ENCODE results near the gene BEST3.
"Not testable (repeated sequence)": the region's sequence is repeated elsewhere in the genome, so short reads cannot be mapped to it uniquely, and the experiment has no call there.

BEST3 gene

DNA sequence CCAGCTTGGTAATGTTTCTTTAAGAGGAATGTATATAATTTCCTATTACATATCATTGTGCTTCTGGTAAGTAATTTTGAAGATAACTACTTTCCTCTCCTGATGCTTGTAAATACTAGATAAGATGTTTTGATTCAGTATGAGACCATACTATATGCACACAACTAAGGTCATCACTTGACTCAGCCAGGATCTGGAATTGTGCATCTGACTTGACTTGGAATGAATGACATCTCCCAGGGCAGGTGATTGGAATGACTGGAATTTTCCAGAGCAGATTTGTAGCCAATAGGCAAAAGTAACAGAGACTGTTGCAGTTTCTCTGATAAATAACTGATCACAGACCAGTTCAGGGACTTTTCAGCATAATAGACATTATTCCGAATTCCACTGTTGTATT lies 11.1 kb downstream of the BEST3 start:
- DNase-seq (ENCODE audit: low read depth in 3 of 3) = no peak

DNA sequence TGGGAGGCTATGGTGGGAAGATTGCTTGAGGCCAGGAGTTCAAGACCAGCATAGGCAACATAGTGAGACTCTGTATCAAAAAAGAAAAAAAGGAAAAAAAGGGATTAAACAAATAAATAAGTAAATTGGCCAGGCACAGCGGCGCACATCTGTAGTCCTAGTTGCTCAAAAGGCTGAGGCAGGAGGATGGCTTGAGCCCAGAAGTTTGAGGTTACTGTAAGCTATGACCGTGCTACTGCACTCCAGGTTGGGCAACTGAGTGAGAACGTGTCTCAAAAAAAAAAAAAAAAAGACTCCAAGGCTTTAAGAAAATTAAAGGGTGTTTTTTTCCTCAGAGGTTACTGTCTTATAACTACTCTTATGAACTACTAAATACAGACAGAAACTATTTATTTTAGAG lies 11.7 kb downstream of the BEST3 start:
- no peak for DNase-seq (ENCODE audit: low read depth in 3 of 3)

DNA sequence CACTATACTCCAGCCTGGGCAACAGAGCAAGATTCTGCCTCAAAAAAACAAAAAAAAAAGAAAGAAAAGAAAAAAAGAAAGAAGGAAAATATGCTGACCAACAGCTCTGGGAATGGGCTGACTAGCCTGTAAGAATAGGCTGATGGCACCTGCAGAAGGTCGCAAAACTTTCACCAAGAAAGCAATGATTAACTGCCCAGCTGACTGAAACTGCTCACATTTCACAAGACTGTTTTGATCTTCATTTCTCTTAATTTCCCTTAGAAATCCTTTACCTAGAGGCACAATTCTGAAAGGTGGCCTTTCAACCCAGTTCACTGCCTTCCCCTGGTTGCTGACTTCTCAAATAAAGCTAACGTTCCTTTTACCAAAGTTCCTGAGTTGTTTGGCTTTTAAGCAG lies 12.4 kb downstream of the BEST3 start:
- DNase-seq (ENCODE audit: low read depth in 3 of 3) = no peak

DNA sequence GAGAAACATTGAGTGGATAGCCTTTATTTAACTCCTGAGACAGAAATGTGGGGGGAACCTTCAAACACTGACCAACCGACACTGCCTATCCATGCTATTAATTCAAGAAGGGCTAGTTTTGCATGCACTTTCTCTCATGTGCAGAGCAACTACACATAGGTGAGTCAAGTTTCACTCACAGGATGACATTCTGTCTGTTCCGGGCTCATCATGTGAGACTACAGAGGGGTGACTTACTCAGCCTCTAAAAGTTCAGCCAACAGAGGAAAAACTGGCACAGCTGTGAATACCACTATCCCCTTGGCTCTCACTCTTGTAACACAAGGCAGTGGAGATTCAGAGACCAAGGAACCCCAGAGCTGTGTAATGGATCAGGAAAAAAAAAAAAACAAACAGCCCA lies 13.3 kb downstream of the BEST3 start:
- no peak for DNase-seq (ENCODE audit: low read depth in 3 of 3)

DNA sequence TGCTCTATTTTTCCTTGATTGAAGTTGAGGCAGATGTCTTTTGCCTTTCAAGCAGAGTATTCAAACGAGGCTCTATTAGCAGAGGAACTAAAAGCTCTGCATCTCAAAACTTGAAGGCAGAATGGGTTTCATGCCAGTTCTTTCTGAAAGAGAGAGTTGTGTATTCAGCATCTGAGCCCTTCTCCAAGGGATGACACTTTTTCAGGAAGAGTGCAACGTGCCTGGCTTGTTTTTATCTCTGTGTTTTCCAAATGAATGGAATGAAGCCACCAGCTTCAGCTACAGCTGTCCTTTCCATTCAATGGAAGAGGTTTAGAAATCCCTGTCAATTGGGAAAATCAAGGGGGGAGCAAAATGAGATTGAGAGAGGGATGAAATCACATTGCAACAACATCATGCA lies 14.6 kb downstream of the BEST3 start:
- no peak for DNase-seq (ENCODE audit: low read depth in 3 of 3)

DNA sequence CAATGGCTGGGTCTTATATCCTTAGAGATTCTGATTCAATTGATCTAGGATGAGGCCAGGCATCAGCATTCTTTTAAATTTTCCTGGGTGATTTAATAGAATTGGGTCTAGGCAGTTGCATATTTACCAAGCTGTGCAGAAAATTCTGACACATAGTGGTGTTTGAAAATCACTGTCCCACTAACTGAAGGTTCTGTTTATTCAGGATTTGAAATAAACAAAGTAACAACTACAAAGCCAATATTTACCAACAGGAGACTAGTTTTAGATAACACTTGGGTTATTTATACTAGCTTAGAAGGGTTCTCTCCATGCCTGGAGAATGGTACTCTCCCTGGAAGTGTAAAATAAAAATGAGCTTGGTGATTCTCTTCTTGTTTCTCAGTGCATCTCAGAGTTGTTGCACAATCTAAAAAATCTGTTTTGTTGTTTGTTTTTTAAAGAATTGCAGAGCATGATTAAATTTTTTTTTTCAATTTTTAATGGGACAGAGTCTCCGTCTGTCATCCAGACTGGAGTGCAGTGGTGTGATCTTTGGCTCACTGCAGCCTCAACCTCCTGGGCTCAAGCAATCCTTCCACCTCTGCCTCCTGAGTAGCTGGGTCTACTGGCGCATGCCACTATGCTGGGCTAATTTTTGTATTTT lies 16.9 kb downstream of the BEST3 start:
- DNase-seq (ENCODE audit: low read depth in 3 of 3) = no peak

DNA sequence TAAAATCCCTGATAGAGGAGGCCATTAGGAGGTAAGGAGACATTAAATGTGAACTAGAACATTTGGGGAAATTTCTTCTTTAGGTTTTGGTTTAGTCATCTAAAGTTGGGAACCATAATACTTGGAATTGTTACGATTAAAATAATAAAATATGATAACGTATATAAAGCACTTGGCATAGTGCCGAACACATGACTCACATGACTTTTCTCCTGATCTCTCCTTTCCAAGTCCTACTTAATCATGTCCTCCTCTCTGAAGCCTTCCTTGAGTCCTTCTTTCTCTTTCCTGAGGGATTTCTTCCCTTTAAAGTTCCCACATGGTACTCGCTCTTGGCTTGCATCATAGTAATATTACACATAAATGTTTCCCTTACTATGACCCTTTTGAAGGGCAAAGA lies 20.0 kb downstream of the BEST3 start:
- DNase-seq (ENCODE audit: low read depth in 3 of 3) = no peak

DNA sequence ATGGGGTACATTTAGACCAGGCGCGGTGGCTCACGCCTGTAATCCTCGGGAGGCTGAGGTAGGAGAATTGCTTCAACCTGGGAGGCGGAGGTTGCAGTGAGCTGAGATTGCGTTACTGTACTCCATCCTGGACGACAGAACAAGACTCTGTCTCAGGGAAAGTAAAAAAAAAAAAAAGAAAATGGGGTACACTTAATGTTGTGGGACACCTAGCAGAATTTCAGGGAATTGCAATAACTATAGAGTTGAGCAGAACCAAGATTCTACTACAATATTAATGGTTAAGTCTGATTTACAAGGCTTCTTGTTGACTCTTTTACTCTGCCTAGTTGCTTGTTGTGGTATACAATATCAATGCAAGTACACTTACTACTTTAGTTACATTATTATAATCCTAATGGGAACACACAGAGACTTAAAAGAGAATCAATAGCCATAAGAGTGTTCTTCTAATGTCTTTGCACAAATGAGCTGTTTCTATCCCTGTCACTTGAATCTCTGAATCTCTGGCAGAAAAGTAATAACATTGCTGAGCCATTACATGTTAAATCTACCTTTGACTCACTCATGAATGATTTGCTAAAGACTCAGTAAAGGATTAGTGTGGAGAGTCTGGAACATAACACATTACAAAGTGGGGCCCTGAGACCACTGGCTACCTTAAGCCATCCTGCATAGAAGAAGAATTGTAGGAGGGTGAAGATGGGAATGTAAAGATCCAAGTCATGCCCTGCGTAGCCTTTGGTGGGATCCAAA lies 22.7 kb downstream of the BEST3 start:
- no peak for DNase-seq (ENCODE audit: low read depth in 3 of 3)

DNA sequence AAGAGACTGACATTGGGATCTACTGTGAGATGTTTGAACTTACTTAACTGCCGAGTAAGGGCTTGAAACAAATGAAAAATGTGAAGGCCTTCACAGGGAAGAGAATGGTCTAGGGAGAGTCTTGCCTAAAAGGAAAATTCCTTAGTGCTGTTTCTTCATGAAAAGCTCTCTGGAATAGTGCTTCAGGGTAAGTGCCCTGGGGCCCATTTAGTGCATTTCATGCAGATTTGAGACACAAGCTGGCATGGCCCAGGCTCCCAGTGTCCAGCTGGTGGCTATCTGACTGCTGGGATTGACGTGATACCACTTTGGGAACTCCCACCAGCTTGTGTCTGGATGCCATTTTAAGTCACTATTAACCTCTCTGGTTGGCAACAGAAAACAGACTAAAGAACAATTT lies 26.9 kb downstream of the BEST3 start:
- no peak for DNase-seq (ENCODE audit: low read depth in 3 of 3)

DNA sequence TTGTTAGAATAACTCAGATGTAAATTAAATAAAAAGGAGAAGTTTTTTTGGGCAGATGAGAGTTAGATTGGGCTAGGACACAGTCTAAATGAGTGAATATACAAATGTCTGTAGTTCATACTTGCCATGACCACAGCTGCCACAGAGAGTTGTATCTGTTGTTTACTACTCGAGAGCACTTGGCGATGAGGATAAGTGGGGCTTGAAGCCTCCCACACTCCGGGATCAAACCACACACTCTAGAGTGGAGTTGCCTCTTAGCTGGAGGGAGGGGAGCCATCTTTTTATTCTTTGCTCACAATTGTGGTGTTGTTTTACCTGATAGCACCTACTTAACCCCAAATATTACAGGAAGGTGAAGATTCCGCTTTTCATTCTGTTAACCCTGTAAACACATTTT lies 27.5 kb downstream of the BEST3 start:
- no peak for DNase-seq (ENCODE audit: low read depth in 3 of 3)

DNA sequence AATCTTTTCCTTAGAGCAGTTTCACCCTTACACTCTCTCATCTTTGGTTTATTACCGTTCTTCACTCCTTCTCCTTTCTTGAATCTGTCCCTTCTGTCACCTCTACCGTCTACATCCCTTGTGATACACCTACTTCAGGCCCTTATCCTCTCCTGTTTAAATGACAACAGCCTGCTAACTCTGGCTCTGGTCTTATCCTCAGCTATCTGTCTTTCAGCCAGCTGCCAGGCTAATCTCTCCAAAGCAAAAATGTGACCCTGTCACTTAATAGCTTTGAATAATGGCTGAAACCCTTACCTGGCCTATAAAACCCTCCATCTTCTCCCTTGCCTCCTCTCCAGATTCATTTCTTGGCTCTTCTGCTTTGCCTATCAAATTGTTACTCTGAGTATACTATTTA lies 32.3 kb downstream of the BEST3 start:
- no peak for DNase-seq (ENCODE audit: low read depth in 3 of 3)

DNA sequence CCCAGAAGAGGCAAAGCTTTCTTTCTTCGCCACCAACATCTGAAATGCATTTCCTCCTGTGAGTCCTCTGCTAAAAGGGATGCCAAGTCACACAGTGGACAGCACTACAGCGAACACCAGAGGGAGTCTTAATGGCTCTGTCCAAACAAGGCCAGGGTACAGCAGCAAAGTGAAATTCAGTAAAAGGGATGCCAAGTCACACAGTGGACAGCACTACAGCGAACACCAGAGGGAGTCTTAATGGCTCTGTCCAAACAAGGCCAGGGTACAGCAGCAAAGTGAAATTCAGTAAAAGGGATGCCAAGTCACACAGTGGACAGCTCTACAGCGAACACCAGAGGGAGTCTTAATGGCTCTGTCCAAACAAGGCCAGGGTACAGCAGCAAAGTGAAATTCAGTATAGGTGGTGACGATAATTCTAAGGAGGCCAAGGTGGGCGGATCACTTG lies 34.1 kb downstream of the BEST3 start:
- DNase-seq (ENCODE audit: low read depth in 3 of 3) = not testable (repeated sequence)

DNA sequence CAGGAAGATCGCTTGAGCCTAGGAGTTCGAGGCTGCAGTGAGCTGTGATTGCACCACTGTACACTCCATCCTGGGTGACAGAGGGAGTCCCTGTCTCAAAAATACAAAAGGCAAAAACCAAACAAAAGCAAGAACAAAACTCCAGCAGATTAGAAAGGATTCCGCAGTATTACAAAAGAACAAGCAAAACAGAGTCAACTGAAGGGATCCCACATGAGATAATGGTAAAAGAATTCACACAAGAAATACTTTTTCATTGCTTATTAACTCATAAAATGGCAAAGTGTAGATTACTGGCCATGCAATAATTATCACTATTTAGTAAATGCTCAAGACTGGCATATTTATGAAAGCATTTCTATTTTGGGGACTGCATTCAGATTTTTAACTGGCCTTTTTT lies 35.4 kb downstream of the BEST3 start:
- DNase-seq (ENCODE audit: low read depth in 3 of 3) = no peak

DNA sequence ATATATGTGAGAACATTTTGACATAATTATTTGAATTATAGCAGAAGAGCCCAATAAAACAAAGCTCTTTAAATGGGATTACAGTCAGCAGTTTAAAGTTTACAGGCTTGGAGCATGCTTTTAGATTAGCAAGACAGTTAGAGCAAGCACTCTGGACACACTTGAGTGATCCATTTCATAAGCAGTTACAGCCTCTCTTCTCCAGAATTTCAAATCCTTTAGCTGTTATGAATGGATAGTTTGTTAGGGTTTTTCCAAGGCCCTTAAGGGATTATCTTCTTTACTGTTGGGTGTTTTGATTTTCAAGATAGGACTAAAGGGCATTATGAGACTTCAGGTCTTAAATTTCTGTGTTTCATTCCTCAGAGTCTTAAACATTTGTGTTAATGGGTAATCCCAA lies 36.3 kb downstream of the BEST3 start:
- DNase-seq (ENCODE audit: low read depth in 3 of 3) = no peak

DNA sequence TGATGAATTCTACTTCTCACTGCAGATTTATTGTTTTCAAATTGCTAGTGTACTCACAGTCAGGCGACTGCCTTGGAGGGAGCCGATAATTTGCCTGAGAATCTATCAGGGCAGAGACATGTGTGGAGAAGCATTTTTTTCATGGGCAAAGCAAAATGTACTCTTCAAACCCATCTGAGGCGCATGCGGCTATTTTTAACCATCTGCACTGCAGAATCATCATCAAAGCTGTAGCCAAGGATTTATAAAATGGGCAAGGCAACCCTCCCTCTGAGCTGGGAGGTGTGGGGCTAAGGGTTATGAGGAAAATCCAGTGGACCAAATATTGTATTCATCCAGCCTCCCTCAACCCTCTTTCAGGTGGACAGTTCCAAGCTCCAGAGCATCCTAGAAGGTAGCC lies 37.7 kb downstream of the BEST3 start:
- no peak for DNase-seq (ENCODE audit: low read depth in 3 of 3)

DNA sequence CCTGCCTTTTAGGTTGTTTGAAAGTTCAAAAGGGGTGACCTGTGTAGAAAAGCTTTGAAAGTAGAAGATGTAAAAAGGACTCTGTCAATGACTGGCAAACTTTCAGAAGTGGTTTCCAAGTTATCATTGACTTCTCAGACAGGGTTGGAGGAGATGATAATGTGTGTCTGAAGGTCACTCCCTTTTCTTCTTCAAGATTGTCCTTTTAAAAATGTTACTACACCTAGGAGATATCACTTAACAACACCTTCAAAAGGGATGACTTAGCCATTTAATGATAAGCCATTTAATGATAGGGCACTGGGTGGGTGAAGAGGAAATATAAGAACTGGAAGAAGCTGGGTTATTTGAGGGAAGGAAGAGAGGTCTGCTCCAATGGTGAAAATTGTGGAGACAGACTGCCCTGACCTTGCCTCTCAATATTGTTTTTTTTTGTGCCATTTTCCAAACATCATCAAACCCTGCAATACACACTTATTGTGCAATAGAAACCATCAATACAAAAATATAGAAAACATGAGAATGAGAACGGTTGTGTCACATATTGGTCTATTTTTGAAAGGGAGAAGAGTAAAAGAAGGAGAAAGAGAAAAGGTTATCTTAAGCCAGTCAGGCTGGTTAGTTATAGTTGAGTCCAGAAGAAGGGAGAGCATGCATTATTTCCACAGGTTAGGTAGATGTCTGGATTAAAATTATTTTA lies 38.8 kb downstream of the BEST3 start:
- DNase-seq (ENCODE audit: low read depth in 3 of 3) = no peak

DNA sequence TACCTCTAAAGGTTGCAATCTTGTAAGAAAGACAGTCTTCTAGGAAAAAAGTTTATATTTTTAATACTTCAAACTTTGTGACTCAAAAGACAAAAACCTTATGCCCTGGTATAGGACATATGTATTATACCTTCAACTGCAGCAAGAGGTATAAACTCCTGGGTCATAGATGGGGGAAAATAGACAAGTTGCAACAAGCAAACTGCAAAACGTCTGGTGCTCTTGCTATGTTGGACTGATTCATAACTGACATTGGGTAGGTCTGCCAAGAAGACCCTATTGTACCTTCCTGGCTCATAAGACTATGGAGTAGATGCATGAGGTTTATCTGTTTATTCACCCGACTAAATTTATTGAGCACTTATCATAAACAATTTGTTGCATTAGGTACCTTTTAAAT lies 40.9 kb downstream of the BEST3 start:
- DNase-seq (ENCODE audit: low read depth in 3 of 3) = no peak

DNA sequence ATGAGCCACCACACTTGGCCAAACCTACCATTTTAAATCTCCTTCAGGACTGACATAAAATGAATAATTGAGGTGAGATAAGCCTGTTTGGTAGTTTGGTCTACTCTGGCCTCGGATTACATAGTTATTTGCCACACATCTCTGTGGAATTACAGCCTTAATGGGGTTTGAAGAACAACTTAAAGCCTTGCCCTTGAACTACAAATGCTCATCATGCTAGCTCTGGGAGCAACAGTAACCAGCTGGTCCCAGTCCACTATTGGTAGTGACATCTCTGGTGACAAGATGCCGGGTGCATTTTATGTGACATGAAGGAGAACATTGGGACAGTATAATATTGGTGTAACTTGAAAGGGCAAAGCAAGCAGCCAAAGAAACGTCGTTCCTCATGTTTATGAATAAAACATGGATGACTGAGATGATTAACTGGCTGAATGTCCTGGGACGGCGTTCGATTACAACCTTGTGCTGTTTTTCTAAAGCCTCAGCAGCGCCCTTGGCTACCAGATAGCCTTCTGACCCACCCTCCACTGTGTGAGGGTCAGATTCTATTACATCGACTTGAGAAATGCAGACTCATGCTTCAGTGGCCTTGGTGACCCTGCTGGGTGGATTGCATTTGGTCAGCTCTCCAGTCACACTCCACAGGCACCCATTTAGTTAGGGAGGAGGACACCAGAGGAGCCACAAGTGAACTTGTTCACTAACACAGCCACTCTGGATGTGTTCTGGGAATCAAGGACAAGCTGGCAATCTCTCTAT lies 41.5 kb downstream of the BEST3 start:
- no peak for DNase-seq (ENCODE audit: low read depth in 3 of 3)

DNA sequence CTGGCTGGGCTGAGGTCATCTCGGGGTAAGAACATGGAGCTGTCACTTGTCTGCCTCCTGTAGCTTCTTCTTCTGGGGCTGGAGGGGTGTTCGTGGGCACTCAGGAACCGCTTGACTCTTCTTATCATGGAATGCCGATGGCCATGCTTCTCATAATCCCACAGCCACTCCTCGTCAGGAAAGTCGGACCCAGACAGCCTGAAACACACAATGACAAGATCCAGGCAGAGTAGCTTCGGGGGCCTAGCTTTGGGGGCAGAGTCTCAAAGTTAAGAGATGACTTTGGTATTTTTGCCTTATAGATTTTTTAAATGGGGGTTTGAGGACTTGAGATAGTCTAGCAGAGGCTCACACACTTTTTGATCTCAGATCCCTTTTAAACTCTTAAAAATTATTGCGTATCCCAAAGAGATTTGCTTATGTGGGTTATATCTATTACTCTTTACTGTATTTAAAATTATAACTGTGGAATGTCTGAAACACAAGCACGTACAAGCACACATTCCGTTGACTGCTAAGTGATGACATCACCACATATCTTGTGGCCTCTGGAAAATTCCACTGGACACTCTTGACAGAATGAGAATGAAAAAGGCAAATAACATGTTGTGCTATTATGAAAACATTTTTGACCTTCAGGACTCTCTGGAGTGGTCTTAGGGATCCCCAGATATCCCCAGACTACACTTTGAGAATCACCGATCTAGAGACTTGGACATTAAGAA lies 43.3 kb downstream of the BEST3 start:
- no peak for DNase-seq (ENCODE audit: low read depth in 3 of 3)

DNA sequence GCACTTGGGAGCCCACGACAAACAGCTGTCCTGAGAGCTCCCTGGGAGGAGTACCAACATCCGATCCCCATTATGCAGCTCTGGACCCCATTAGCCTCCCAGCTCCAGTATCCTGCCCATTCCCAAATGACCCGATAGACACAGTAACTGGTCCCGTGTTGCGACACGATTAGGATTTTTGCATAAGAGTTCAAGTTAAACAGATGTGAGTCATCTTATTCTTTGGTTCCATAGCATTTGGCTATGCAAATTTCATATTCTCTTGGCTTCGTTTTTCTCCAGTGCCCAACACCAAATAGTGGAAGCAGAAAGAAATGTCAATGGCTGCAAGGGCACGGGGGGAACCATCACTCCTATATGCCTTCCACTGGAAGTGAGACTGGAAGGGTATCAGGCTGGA lies 45.4 kb downstream of the BEST3 start:
- no peak for DNase-seq (ENCODE audit: low read depth in 3 of 3)

DNA sequence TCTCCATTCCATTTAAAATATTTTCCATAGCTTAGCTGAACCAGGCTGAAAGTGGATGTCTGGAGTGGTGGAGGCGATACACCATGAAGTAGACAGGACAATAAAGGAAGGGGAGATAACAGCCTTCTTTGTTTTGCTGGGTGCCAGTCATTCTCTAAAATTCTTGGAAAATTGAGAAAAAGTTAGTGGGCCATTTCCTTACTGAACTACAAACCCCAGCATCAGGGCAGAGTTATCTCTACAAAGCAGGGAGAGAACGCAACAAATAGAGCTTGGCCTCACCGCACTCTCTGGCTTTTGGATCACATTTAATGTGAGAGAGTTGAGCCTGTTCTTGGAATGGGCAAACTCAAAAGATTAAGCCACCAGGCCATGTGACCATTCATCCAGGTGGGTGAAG lies 47.2 kb downstream of the BEST3 start:
- DNase-seq (ENCODE audit: low read depth in 3 of 3) = no peak

DNA sequence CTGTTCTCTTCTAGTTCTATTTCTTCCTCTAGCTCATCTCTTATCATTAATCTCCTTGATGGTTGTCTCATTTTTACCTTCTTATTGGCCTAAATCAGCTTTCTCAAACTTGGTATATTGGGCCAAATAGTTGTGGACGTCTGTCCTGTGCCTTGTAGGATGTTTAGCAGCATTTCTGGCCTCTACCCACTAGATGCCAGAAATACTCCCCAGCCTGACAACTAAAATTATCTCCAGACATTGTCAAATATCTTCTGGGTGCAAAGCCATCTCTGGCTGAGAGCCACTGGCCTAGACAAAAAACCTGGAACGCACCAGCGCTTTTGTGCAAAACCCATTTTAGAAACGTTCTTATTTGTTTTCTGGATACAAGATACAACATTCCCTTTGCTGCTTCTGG lies 49.6 kb downstream of the BEST3 start:
- no peak for DNase-seq (ENCODE audit: low read depth in 3 of 3)

Data from stimulated activated CD4-positive, alpha-beta T cell treated with anti-CD3 and anti-CD28 coated beads, TNF-alpha, amount 100 ng/mL, for 4 hours (primary cell).